ENCODE measurements around the gene ZBED1.

DNA sequence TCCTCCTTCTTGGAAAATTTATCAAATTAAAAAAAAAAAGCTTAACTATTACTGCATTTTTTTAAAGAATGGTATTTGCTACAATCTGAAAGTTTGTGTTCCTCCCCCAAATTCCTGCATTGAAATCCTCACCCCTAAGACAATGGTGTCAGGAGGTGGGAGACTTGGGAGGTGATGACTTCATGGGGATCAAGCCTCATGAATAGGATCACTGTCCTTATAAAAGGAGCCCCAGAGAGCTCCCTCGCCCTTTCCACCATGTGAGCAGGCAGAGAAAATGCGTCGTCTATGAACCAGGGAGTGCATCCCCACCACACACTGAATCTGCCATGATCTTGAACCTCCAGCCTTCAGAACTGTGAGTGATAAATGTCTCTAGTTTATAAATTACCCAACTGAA, 38.0 kb downstream of the ZBED1 start:
- TF ChIP-seq, protein P1, sequence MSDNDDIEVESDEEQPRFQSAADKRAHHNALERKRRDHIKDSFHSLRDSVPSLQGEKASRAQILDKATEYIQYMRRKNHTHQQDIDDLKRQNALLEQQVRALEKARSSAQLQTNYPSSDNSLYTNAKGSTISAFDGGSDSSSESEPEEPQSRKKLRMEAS (IDR thresholded peaks at IDR 0.05) = no peak
- TF ChIP-seq CREB1 (IDR thresholded peaks at IDR 0.05; ENCODE audit: low read depth) (no peak), EP300 (IDR thresholded peaks at IDR 0.05; ENCODE audit: borderline replicate concordance) (no peak), YY1 (IDR thresholded peaks at IDR 0.05; ENCODE audit: low read depth) (no peak), RAD21 (IDR thresholded peaks at IDR 0.05; ENCODE audit: low read depth) (no peak), TCF12 (IDR thresholded peaks at IDR 0.05; ENCODE audit: low read depth) (no peak), CEBPB (IDR thresholded peaks at IDR 0.05) (no peak), ZBTB7A (IDR thresholded peaks at IDR 0.05; ENCODE audit: low read depth) (no peak), EGR1 (IDR thresholded peaks at IDR 0.05) (no peak)
- TF ChIP-seq, protein P2, sequence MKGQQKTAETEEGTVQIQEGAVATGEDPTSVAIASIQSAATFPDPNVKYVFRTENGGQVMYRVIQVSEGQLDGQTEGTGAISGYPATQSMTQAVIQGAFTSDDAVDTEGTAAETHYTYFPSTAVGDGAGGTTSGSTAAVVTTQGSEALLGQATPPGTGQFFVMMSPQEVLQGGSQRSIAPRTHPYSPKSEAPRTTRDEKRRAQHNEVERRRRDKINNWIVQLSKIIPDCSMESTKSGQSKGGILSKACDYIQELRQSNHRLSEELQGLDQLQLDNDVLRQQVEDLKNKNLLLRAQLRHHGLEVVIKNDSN (IDR thresholded peaks at IDR 0.05) = no peak
- TF ChIP-seq, protein P3, sequence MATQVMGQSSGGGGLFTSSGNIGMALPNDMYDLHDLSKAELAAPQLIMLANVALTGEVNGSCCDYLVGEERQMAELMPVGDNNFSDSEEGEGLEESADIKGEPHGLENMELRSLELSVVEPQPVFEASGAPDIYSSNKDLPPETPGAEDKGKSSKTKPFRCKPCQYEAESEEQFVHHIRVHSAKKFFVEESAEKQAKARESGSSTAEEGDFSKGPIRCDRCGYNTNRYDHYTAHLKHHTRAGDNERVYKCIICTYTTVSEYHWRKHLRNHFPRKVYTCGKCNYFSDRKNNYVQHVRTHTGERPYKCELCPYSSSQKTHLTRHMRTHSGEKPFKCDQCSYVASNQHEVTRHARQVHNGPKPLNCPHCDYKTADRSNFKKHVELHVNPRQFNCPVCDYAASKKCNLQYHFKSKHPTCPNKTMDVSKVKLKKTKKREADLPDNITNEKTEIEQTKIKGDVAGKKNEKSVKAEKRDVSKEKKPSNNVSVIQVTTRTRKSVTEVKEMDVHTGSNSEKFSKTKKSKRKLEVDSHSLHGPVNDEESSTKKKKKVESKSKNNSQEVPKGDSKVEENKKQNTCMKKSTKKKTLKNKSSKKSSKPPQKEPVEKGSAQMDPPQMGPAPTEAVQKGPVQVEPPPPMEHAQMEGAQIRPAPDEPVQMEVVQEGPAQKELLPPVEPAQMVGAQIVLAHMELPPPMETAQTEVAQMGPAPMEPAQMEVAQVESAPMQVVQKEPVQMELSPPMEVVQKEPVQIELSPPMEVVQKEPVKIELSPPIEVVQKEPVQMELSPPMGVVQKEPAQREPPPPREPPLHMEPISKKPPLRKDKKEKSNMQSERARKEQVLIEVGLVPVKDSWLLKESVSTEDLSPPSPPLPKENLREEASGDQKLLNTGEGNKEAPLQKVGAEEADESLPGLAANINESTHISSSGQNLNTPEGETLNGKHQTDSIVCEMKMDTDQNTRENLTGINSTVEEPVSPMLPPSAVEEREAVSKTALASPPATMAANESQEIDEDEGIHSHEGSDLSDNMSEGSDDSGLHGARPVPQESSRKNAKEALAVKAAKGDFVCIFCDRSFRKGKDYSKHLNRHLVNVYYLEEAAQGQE (IDR thresholded peaks at IDR 0.05; ENCODE audit: low read depth) = no peak
